K562 (cell line): ENCODE data around the gene PLEKHA1. TPM values are rescaled to one million over a fixed set of nuclear protein-coding genes. Genes with fewer than 3 reads are reported as not detected.

Experiments used
- ATAC-seq: fragments of 200-7000 bp; cut with Tn5 transposase; 3 replicates; pipeline ENCODE4 v1.9.1; 2020; ENCODE audit warnings: moderate library complexity
- BruUV-seq: library from RNA; stranded (reverse); fragments of 400-500 nt; replicated peaks from 2 replicates; lab custom pipeline; 2021; lab: Mats Ljungman, UMichigan
- CTCF ChIA-PET: fragments of 300-600 bp; formaldehyde crosslinking; extraction: SDS; loops from one replicate; lab custom pipeline; 2021; ENCODE audit warnings: low intra/inter-chr PET ratio; lab: Yijun Ruan, JAX
- POLR2A ChIA-PET: fragments of 300-600, 350-650 bp; sonication (Branson Sonifier 250); formaldehyde crosslinking; extraction: SDS; loops from one replicate; lab custom pipeline; 2021; ENCODE audit warnings: antibody characterized with exemption, inconsistent platforms; lab: Yijun Ruan, JAX
- DNase-seq, 4 experiments: peaks; one replicate each; pipeline versions ENCODE4 v3.0.0 to v3.0.0-alpha.2; 2011 to 2018; ENCODE audit warnings: low spot score in 3 of 4, mixed read lengths in 3 of 4; ENCODE audit errors: extremely low read depth in 1 of 4
- FAIRE-seq: peaks from 2 replicates; lab custom pipeline; 2011; peaks lifted over from hg19 to GRCh38; lab: Jason Lieb, UNC
- H2AFZ ChIP-seq: 2 replicates; pipeline ENCODE4 v1.6.0; 2011; ENCODE audit warnings: low read depth, low read length, control low read depth, inconsistent platforms
- H3K27ac ChIP-seq: fragments of 200-600 bp; 3 replicates; pipeline ENCODE4 v1.8.0; 2011; ENCODE audit warnings: low read depth, mild to moderate bottlenecking, control low read depth, inconsistent platforms, low read length, moderate library complexity, mixed read lengths; ENCODE audit errors: extremely low read depth
- H3K27me3 ChIP-seq, 2 experiments: fragments of 300-600 bp in 1 of 2; 2 replicates in 1 of 2; 3 replicates in 1 of 2; pipeline versions ENCODE4 v1.6.0 to v1.8.0; 2011; ENCODE audit warnings: inconsistent platforms in 2 of 2, low read length in 2 of 2, mild to moderate bottlenecking in 1 of 2, mixed read lengths in 1 of 2, moderate library complexity in 1 of 2; ENCODE audit not compliant: control insufficient read depth in 2 of 2, insufficient read depth in 2 of 2
- H3K36me3 ChIP-seq: fragments of 300-600 bp; 3 replicates; pipeline ENCODE4 v1.8.0; 2011; ENCODE audit warnings: mild to moderate bottlenecking, low read length, inconsistent platforms; ENCODE audit not compliant: control insufficient read depth, insufficient read depth
- H3K4me1 ChIP-seq, 2 experiments: fragments of 200-600 bp in 1 of 2; replicated peaks in 1 of 2; 2 replicates in 1 of 2; 3 replicates in 1 of 2; pipeline versions ENCODE4 v1.5.1 to v1.8.0; 2011; ENCODE audit warnings: inconsistent platforms in 2 of 2, low read length in 2 of 2, mild to moderate bottlenecking in 1 of 2, mixed read lengths in 1 of 2, moderate library complexity in 1 of 2; ENCODE audit not compliant: control insufficient read depth in 2 of 2, insufficient read depth in 2 of 2
- H3K4me2 ChIP-seq: 2 replicates; pipeline ENCODE4 v1.6.1; 2011; ENCODE audit warnings: low read length, control low read depth, inconsistent platforms, mixed read lengths; ENCODE audit not compliant: insufficient read depth
- H3K4me3 ChIP-seq: fragments of 200-600 bp; sonication (generic), shearing (Covaris generic); 2 replicates; pipeline ENCODE4 v1.5.1; 2016; ENCODE audit warnings: control low read depth, inconsistent platforms
- H3K79me2 ChIP-seq: fragments of 200-600 bp; 3 replicates; pipeline ENCODE4 v1.8.0; 2011; ENCODE audit warnings: low read length, inconsistent platforms; ENCODE audit not compliant: control insufficient read depth, insufficient read depth
- H3K9ac ChIP-seq, 2 experiments: 2 replicates each; pipeline versions ENCODE4 v1.6.0 to v1.6.1; 2011; ENCODE audit warnings: low read depth in 2 of 2, low read length in 2 of 2, control low read depth in 1 of 2, inconsistent platforms in 1 of 2, mild to moderate bottlenecking in 1 of 2, mixed read lengths in 1 of 2; ENCODE audit not compliant: insufficient read depth in 1 of 2
- H3K9me1 ChIP-seq: one replicate; pipeline ENCODE4 v1.6.0; 2011; ENCODE audit warnings: inconsistent platforms, mild to moderate bottlenecking, low read length, moderate library complexity; ENCODE audit not compliant: control insufficient read depth, insufficient read depth
- H3K9me3 ChIP-seq: replicated peaks from 2 replicates; pipeline ENCODE4 v1.5.1; 2011; ENCODE audit warnings: low read depth, low read length, inconsistent platforms; ENCODE audit not compliant: control insufficient read depth, insufficient read depth
- H4K20me1 ChIP-seq: replicated peaks from 2 replicates; pipeline ENCODE4 v1.6.1; 2011; ENCODE audit warnings: low read length, inconsistent platforms, mixed read lengths; ENCODE audit not compliant: control insufficient read depth, insufficient read depth
- BRD9 ChIP-seq: fragments of 450-650 bp; IDR thresholded peaks from 2 replicates; pipeline ENCODE4 v1.6.1; 2018; ENCODE audit warnings: low read depth; ENCODE audit not compliant: partially characterized antibody
- KDM1A ChIP-seq, 2 experiments: fragments of 450-650 bp; IDR thresholded peaks; 2 replicates each; pipeline ENCODE4 v1.6.1; 2016; ENCODE audit warnings: mild to moderate bottlenecking in 2 of 2
- NCOR1 ChIP-seq: fragments of 450-650 bp; IDR thresholded peaks from 2 replicates; pipeline ENCODE4 v1.6.1; 2016; ENCODE audit warnings: mild to moderate bottlenecking, moderate library complexity
- SP1 ChIP-seq: sonication (generic); formaldehyde crosslinking; IDR thresholded peaks from 2 replicates; pipeline ENCODE4 v1.8.1; 2022; ENCODE audit warnings: mild to moderate bottlenecking, missing genetic modification reagents
- ZNF444 ChIP-seq: fragments of 250-450 bp; sonication (Bioruptor Pico); IDR thresholded peaks from 2 replicates; pipeline ENCODE4 v1.4.0; 2020; ENCODE audit warnings: mild to moderate bottlenecking, moderate library complexity
- ZNF764 ChIP-seq: fragments of 250-450 bp; sonication (Bioruptor Pico); IDR thresholded peaks from 2 replicates; pipeline ENCODE4 v1.4.0; 2020; ENCODE audit warnings: low read depth, mild to moderate bottlenecking, moderate library complexity
- in situ Hi-C: fragments of 300-500 bp; cut with MboI; formaldehyde crosslinking; loops from 4 replicates; pipeline ENCODE4 v1.15.0; 2018; ENCODE audit warnings: inconsistent platforms, mixed read lengths
- intact Hi-C: fragments of 100-400 bp; cut with micrococcal nuclease; formaldehyde crosslinking; loops from 2 replicates; pipeline ENCODE4 v1.14.2; 2022
- polyA plus RNA-seq, 8 experiments: library from polyadenylated mRNA; depleted of rRNA in 4 of 8; stranded (reverse) in 5 of 8; unstranded in 3 of 8; fragments of >200 nt; fragmentation: Nextera tagmentation in 2 of 8; fragmentation: Illumina TruSeq in 1 of 8; extraction: Ambion mirVana in 2 of 8; extraction: Trizol in 1 of 8; gene quantifications; 2 replicates each; pipeline versions ENCODE4 v1.2.1 to v1.2.3, GENCODE V29; 2011 to 2014; ENCODE audit warnings: inconsistent platforms in 1 of 8, missing spikeins in 1 of 8
- total RNA-seq, 7 experiments: library from RNA; depleted of rRNA in 6 of 7; stranded (reverse); fragments of >200 nt in 6 of 7; fragmentation: Illumina TruSeq in 2 of 7; extraction: Trizol in 2 of 7; gene quantifications; 2 replicates each; pipeline versions ENCODE4 v1.2.1 to v1.2.3, GENCODE V29; 2011 to 2021; ENCODE audit warnings: low replicate concordance in 1 of 7
- TF ChIP-seq, protein P1 (sequence below): fragments of 450-650 bp; conservative IDR thresholded peaks from 2 replicates; pipeline ENCODE4 v1.6.1; 2016; ENCODE audit warnings: missing genetic modification characterization, low read depth, mild to moderate bottlenecking, control low read depth, missing compliant biosample characterization

Gene PLEKHA1
- total and polyA plus RNA-seq, 9 of the 15 experiments (the other 6 are each of a cell fraction or from before 2014, with no cell fraction given) = 0.05 to 4.7 (median 1.0) TPM

GRCh38 chr10:122391875-122392274, 17.4 kb downstream of the PLEKHA1 start:
- Histone ChIP-seq H3K36me3 (no peaks in the 10 kb centered on the region), H4K20me1 (no peaks in the 10 kb centered on the region), H3K4me1 (no peaks in the 10 kb centered on the region), H3K9ac (no peak overlapping the region), H3K27ac (no peak overlapping the region), H3K79me2 (no peaks in the 10 kb centered on the region), H3K27me3 (no peaks in the 10 kb centered on the region), H3K9me1 (no peaks in the 10 kb centered on the region), H3K4me3 (no peak overlapping the region), H3K4me2 (no peak overlapping the region), H2AFZ (no peak overlapping the region), H3K9me3 (no peaks in the 10 kb centered on the region)
- no TSS peak for BruUV-seq
- TF ChIP-seq SP1 (no peak), KDM1A (IDR thresholded peaks at IDR 0.05) (no peak), NCOR1 (no peak), ZNF764 (CRISPR knock-in tag) (no peak), BRD9 (no peak), ZNF444 (CRISPR knock-in tag) (no peak)
- TF ChIP-seq, protein P1, sequence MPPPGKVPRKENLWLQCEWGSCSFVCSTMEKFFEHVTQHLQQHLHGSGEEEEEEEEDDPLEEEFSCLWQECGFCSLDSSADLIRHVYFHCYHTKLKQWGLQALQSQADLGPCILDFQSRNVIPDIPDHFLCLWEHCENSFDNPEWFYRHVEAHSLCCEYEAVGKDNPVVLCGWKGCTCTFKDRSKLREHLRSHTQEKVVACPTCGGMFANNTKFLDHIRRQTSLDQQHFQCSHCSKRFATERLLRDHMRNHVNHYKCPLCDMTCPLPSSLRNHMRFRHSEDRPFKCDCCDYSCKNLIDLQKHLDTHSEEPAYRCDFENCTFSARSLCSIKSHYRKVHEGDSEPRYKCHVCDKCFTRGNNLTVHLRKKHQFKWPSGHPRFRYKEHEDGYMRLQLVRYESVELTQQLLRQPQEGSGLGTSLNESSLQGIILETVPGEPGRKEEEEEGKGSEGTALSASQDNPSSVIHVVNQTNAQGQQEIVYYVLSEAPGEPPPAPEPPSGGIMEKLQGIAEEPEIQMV (tag) = no peak
- DNase-seq (no peak), ATAC-seq (no peak), FAIRE-seq (no peak)
- POLR2A ChIA-PET = no interaction called here
- CTCF ChIA-PET = no interaction called here
- in situ Hi-C loops (no loop called here), intact Hi-C loops (no loop called here)
